ENCODE data around the gene IWS1.
"Not testable (repeated sequence)": the region's sequence is repeated elsewhere in the genome, so short reads cannot be mapped to it uniquely, and the experiment has no call there.

The IWS1 gene

GRCh38 chr2:127453392-127454171 is 72.7 kb downstream of the IWS1 start:
- DNase-seq: peak; percentile 6

GRCh38 chr2:127453013-127453391 is 73.3 kb downstream of the IWS1 start:
- no peak for DNase-seq

GRCh38 chr2:127452423-127452822 is 73.9 kb downstream of the IWS1 start:
- DNase-seq: not testable (repeated sequence)

- no peak for DNase-seq
Measured at GRCh38 chr2:127451981-127452380, 74.3 kb downstream of the IWS1 start.

GRCh38 chr2:127449898-127450297 is 76.4 kb downstream of the IWS1 start:
- DNase-seq: no peak

GRCh38 chr2:127449414-127449813 is 76.9 kb downstream of the IWS1 start:
- DNase-seq: no peak

GRCh38 chr2:127448526-127448925 is 77.8 kb downstream of the IWS1 start:
- DNase-seq: no peak

- DNase-seq: no peak
Measured at GRCh38 chr2:127439343-127439742, 86.9 kb downstream of the IWS1 start.

GRCh38 chr2:127437781-127438726 is 88.2 kb downstream of the IWS1 start:
- no peak for DNase-seq

GRCh38 chr2:127437056-127437455 is 89.2 kb downstream of the IWS1 start:
- DNase-seq: no peak

- no peak for DNase-seq
Measured at GRCh38 chr2:127434515-127434914, 91.8 kb downstream of the IWS1 start.

GRCh38 chr2:127431408-127432023 is 94.8 kb downstream of the IWS1 start:
- DNase-seq: no peak

Measured in GDM1 (cell line).